Activated gamma-delta T cell (primary cell): ENCODE data around the gene PEX14.

Experiments used
- DNase-seq: peaks from one replicate; lab custom pipeline; 2025; lab: John Stamatoyannopoulos, UW

Gene PEX14

GRCh38 chr1:10517677-10517982 lies 42.9 kb downstream of the PEX14 start:
- no peak for DNase-seq

GRCh38 chr1:10519016-10519417 lies 44.3 kb downstream of the PEX14 start:
- no peak for DNase-seq

GRCh38 chr1:10520497-10520896 lies 45.7 kb downstream of the PEX14 start:
- DNase-seq: no peak

GRCh38 chr1:10520952-10521351 lies 46.2 kb downstream of the PEX14 start:
- DNase-seq: no peak

DNA sequence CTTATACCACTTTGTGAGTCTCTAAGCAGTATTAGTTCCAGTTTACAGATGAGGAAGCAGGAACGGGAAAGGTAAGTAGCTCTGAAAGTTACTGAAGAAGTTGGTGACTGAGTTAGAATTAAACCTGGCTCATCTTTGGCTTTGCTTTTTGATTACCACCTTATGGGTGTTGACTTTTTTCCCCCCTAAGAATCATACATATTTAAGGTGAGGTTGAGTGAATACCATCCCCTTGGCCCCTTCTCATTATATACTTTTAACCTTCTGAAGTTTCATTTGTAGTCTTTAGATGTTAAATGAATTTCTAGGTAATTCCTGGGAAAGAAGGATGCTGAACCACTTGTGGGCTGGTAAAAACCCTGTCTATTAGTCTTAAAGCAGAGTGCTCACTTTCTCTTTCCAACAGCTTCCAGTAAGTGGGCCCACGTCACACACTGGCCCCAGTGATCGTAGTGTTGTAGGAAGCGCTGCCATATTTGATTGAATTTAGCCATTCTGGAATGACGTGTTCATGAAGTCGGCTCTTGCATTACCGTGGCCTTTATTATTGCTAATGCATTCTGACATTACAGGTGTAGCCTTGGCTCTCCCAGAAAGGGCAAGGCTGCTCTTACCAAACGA lies 46.9 kb downstream of the PEX14 start:
- DNase-seq: no peak

- DNase-seq: no peak
Measured at GRCh38 chr1:10522322-10522860, 47.6 kb downstream of the PEX14 start.

GRCh38 chr1:10525208-10525607 lies 50.5 kb downstream of the PEX14 start:
- DNase-seq: no peak

- DNase-seq: no peak
Measured at GRCh38 chr1:10528066-10529014, 53.6 kb downstream of the PEX14 start.

GRCh38 chr1:10529091-10529490 lies 54.3 kb downstream of the PEX14 start:
- no peak for DNase-seq

DNA sequence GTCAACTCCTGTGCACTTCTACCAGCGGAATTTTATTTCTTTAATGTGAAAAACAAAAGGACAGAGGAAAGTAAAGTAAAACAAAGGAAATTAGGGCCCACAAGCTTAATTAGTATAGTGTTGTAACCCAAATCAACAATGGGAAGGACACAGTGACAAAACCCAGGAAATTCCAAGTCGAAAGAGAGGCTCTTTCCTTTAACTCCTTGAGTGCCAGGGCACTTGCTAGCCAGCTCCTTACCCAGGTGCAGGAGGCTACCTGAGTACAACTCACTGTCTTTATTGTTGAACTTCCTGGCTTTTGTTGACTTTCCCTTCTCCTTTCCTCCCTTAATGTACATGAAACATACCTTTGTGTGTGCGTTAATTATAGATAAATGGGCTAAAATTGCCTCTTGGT lies 55.0 kb downstream of the PEX14 start:
- DNase-seq: no peak

- no peak for DNase-seq
Measured at GRCh38 chr1:10530281-10530740, 55.6 kb downstream of the PEX14 start.

- no peak for DNase-seq
Measured at GRCh38 chr1:10530756-10531495, 56.2 kb downstream of the PEX14 start.

DNA sequence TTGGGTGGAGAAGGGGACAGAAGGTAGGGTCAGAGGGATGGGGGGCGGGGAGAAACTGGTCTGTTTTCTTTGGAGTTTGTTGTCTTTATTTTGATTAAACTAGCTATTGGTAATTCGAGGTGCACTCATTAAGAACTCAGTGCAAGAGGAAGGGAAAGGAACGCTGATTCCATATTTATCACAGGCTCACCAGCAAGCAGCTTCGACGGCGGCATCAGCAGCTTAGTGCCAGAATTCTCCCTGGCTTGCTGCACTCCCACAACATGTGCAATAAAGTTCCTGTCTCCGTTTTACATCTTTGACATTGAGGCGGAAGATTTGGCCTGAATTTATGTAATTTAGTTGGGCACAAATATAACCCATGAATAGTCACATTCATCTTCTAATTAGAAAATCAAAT lies 57.6 kb downstream of the PEX14 start:
- no peak for DNase-seq

DNA sequence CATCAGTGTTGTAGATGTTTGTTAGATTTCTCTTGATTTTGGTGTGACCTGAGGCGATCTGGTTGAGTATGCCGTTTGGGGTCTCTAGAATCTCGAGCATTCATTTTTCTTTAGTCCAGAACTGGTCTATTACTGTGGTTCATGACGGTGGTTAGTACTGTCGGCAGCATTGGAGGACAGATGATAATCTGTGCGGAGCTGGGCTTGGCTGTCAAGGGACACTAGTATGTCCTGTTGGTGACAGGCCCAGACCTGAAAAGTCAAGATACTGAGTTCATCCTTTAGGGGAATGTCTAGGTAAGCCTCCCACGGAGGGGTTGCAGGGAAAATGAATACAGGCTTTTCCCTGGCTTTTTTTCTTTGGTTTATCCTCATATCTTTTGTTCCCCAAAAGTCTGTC lies 59.8 kb downstream of the PEX14 start:
- DNase-seq: no peak

GRCh38 chr1:10536133-10536770 lies 61.5 kb downstream of the PEX14 start:
- DNase-seq: no peak

GRCh38 chr1:10537082-10537766 lies 62.5 kb downstream of the PEX14 start:
- no peak for DNase-seq

DNA sequence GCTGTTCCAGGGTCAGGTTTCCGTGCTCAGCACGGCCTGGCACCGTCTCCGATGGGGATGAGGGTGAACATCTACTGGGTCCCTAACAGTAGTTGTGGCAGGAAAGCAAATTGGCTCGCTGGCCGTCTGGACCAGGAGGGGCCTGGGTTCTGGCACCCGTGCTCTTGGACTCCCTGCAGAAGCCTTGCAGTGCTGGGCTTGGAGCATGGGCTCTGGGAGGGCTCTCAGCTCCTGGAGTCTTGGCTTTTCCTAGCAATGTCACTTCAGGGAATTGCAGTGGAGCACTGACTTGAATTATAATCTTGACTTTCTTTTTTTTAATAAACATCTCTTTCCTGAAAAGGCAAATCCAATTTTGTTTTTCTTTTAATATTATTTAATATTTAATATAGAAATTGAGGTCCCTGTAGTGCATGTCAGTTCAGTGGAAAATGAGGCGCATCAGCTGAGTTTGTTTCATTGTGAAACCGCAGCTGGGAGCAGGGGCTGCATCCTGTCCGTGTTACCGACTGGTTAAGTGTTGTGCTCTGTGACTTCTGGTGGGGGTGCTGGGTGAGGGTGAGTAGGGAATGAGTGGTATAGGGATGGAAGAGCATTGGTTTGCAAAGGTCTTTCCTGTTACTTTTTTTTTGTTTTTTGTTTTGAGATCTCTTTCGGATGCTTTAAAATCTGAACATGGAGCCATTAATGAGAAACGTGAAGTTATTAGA lies 64.1 kb downstream of the PEX14 start:
- no peak for DNase-seq

DNA sequence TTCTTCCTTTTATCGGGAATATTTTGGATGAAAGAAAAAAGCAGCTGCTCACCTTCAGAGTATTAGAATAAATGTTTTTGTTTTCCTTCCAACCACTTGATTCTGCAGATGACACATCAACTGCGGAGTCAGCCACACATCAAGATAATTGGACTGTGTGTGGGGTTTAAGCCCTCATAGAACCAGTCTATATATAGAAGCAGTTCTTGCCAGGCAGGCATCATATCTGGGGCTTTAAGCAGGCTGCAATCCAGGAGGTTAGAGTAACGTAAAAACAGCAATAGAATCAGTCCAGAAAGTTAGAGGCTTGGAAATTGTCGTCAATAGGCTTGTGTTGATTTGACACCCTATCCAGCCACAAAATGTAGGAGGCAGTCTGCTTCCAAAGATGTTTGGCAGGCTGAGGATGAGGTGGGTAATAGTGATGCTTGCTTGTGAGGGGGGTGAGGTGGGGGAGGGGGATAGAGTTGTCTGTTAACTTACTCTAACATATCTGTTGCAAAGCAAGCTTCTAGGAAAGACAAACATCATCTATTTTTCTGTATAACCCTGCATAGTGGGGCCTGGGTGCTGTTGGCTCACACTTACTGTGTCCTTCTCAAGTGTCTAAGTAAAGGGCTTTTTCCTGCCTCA lies 64.8 kb downstream of the PEX14 start:
- DNase-seq: no peak

- DNase-seq: no peak
Measured at GRCh38 chr1:10540277-10541005, 65.7 kb downstream of the PEX14 start.

DNA sequence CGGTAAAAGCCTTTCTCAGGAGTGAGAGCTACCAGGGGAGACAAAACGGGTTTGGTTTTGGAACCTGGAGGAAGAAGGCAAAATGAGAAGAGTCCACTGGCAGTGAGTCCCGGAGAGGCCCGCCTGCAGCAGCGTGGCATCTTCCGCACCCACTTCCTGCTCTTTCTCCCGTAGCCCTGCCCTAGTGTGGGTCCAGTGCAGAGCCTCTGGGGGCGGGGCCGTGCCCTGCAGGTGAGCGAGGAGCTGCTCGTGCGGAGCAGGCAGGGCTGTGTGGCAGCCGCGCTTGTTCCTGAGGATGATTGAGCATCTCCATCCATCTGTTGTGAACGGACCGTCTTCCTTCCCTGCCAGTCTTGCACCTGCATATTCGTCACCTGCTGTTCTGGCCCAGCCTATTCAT lies 66.5 kb downstream of the PEX14 start:
- DNase-seq: no peak
